Measurements from ENCODE around the gene SORCS3. TPM values are rescaled to one million over a fixed set of nuclear protein-coding genes. Genes with fewer than 3 reads are reported as not detected.

Gene SORCS3
- total RNA-seq, 1 donor: not detected

DNA sequence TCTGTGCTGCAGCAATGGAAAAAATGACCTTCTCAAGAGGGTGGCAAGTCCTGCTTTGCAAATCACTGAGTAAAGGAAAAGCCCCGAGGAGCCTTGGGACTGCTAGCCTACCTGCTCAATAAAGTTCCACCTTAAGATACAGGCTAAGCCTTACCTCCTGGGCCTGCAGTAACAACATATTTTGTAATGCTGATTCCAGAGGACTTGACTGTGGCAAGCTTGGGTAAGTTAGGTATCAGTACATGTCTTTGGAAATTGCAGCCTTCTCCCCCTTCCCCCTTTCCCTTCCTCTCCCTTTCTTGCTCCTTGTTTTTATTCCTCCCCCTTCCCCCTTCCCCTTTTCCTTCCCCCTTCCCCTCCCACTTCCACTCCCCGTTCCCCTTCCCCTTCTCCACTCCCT lies 126.2 kb downstream of the SORCS3 start:
- no peak for DNase-seq (ENCODE audit: low read depth in 2 of 3, low spot score in 2 of 3)

DNA sequence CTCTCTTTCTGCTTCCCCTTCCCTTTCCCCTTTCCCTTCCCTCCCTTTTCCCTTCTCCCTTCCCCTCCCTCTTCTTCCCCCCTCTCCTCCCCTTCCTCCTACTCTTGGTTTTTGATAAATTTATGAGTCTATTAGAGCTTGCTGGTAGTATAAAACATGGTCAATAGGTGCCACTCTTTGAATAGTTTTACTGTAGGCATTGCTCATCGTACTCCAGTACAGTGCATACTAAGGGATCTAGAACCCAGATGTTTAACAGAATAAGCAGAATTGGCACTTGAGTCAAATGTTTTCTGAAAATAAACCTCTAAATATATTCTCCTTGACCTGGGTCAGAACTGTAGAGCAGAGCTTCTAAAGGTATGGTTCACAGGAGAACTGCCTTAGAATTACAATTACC lies 126.7 kb downstream of the SORCS3 start:
- DNase-seq (ENCODE audit: low read depth in 2 of 3, low spot score in 2 of 3): no peak

DNA sequence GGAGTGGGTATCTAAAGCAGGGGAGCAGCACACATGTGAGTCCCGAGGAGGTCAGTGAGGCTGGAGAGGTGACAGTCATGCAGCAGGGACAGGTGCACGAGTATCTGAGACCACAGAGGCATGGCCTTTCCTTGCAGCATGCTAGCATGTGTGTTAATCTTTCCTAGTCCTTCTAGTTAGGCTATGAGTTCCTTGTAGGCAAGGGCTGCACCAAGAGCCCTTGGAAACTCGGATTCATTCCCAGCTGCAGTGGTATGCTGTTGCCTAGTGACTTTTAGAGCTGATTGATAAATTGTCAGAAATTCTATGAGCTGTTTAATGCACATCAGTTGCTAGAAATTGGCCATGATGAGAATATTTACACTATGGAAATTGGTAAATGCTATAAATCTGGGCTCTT lies 132.0 kb downstream of the SORCS3 start:
- DNase-seq (ENCODE audit: low read depth in 2 of 3, low spot score in 2 of 3): no peak

- no peak for DNase-seq (ENCODE audit: low read depth in 2 of 3, low spot score in 2 of 3)
Measured at GRCh38 chr10:104774234-104774633, 133.1 kb downstream of the SORCS3 start.

DNA sequence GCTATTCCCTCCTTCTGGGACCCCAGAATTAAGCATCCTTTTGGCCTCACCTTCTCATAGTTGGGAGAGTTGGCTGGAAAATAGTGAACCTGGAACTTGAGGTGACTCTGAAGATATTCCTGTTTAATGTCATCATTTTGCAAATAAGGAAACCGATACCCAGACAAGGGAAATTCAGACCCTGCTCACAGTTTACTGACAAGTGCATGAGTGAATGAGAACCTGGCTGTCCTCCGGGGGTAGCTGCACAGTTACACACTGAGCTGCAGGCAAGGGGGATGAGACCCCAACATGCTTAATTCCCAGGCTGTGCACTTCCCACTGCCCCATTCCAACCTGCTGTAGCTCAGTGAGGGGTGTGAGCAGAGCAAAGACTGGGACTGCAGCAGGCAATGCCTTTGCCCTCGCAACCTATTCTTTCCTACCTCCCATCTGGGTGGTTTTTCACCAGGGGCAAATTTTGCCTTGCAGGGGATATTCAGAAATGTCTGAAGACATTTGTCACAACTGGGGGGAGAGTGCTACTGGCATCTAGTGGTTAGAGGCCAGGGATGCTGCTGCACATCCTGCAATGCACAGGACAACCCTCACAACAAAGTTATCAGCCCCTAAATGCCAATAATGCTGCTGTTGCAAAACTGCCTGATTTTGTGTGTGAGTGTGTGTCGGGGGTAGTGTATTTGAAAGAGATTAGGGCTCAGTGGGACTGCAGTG lies 136.2 kb downstream of the SORCS3 start:
- DNase-seq (ENCODE audit: low read depth in 2 of 3, low spot score in 2 of 3): no peak

DNA sequence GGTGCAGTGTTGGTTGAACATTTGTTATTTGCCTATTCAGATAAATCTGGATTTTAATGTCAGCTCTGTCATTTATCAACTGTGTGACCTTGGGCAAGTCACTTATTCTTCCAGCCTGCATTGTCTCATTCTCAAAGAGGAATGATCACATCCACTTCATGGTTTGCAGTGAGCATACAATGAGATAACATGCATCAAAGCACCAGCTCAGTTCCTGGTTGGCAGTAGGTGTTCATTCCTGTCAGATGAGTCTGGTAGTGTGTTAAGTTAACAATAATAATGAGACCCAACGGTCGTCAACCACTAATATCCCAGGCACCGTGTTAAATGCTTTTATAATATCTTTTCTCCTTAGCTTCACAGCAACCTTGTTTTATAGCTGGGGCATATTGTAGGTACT lies 137.3 kb downstream of the SORCS3 start:
- no peak for DNase-seq (ENCODE audit: low read depth in 2 of 3, low spot score in 2 of 3)

DNA sequence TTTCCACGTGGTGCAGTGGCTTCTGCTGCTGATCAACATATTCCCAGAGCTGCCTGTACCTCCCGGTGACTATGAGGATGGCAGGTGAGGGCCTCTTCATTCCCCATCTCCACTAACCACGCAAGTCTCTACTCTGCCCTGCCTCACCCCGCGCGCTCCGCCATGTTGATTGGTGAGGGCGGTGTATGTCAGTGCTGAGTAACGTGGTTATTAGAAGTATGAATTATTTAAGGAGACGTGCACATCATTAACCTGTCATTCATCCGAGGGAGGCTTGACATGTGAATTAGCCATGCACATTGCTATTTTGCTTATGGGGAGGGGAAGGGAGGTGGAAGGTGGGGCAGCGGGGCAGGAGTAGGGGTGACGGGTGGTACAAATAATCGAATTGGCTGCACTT lies 138.6 kb downstream of the SORCS3 start:
- DNase-seq (ENCODE audit: low read depth in 2 of 3, low spot score in 2 of 3): no peak

DNA sequence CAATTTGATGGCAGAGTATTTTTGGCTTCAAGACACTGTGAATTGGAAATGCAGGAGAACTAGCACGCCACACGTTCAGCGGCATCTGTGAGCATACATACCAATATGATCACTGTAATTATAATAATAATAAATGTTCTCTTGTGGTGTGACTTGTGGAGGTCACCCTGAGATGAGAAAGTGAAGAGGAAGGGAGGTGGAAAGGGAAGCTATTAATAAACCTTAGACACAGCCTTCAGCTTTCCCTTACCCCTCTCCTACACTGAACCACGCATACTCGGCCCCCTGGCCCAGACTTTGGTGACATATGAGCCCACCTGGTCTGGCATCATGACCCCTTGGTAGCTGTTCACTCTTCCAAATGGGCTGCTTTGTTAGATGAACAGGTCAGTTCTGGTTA lies 139.1 kb downstream of the SORCS3 start:
- DNase-seq (ENCODE audit: low read depth in 2 of 3, low spot score in 2 of 3): no peak

GRCh38 chr10:104780946-104781595 lies 140.0 kb downstream of the SORCS3 start:
- no peak for DNase-seq (ENCODE audit: low read depth in 2 of 3, low spot score in 2 of 3)

DNA sequence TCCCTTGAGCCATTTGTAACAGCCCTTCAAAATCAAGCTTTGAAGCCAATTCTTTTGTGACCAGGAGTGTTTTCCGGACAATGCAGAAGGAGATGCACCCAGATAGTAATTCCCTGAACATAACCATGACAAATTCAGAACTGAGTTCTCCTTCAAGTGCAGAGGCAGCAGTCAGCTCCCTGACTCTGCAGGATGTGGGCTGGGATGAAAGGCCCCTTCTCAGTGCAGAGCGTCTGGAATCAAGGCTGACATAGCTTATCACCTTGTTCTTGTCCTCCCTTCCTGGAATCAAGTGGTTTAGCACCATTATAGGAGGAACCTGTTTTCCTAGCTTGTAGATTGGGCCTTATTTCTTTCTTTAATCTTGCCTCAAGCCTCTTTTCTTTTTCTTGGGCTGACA lies 143.4 kb downstream of the SORCS3 start:
- no peak for DNase-seq (ENCODE audit: low read depth in 2 of 3, low spot score in 2 of 3)

GRCh38 chr10:104791471-104791870 lies 150.4 kb downstream of the SORCS3 start:
- DNase-seq (ENCODE audit: low read depth in 2 of 3, low spot score in 2 of 3): no peak

DNA sequence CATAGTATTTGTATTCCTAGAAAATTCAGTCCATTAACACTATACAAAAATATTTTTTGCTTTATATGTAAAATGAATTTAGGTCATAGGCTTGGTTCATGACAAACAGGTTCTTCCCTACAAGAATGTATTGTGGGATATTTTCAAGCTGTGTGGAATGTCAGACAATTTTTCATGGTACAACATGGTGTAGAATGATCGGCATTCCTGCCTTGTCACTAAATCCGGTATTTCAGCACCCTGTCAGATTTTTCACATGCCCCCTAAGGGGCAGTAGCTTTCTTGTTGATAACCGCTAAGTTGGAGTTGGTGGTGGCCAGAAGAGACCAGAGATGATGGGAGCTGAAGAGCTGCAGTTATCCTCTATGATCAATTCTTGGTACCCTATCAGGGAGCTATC lies 154.3 kb downstream of the SORCS3 start:
- no peak for DNase-seq (ENCODE audit: low read depth in 2 of 3, low spot score in 2 of 3)

DNA sequence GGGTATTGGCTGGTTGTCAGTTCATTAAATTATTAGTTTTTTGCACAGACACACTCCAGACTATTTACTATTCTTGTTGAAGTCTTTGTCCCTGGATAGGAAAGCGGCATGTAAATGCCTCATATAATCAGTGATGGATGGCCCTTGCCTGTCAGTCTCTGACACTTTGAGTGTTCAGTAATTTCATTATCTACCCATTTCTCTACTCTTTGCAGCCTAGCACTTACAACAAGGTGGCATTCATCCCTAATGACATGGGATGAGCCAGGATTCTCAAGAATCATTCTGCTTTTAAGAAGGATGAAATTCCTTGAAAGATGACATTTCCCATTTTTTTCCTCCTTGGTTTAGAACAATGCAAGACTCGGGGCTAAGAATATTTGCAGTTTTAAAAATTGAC lies 155.7 kb downstream of the SORCS3 start:
- DNase-seq (ENCODE audit: low read depth in 2 of 3, low spot score in 2 of 3): no peak

GRCh38 chr10:104802941-104803340 lies 161.9 kb downstream of the SORCS3 start:
- DNase-seq (ENCODE audit: low read depth in 2 of 3, low spot score in 2 of 3): no peak

- DNase-seq (ENCODE audit: low read depth in 2 of 3, low spot score in 2 of 3): no peak
Measured at GRCh38 chr10:104804880-104805279, 163.8 kb downstream of the SORCS3 start.

- DNase-seq (ENCODE audit: low read depth in 2 of 3, low spot score in 2 of 3): no peak
Measured at GRCh38 chr10:104806801-104807200, 165.7 kb downstream of the SORCS3 start.

DNA sequence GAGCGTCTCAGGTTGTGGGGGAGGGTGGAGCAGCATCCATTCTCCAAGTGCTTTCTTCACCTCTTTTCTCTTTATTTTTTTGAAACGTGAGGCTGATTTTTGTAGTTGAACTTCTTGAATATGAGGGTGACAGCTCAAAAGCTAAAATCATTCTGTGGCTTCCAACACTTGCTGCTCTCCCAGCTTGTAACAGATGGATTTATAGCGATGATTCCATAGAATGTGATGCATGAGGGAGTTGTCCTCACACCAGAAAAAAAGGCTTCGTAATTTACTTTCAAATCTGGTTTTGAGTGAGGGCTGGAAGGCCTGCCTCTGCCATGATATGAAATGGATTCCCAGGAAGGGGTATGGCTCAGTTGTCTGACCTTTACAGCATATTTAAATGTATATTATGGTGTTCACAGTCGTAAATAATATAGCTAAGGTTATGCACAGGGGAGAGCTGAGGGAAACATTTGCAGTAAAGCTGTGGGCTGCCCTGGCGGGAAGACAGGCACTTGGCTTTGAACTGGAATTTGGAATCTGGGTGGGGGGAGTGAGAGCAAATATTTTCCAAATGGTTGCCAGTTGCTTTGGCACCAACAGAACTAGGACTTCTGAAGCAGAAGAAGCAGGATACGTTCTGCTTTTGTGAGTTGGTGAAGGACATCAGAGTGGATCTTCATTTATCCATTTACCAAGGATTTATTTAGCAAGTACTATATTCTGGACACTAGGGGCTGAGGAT lies 166.7 kb downstream of the SORCS3 start:
- DNase-seq (ENCODE audit: low read depth in 2 of 3, low spot score in 2 of 3): no peak

- DNase-seq (ENCODE audit: low read depth in 2 of 3, low spot score in 2 of 3): no peak
Measured at GRCh38 chr10:104809288-104810090, 168.4 kb downstream of the SORCS3 start.

- DNase-seq (ENCODE audit: low read depth in 2 of 3, low spot score in 2 of 3): no peak
Measured at GRCh38 chr10:104811166-104811565, 170.1 kb downstream of the SORCS3 start.

- no peak for DNase-seq (ENCODE audit: low read depth in 2 of 3, low spot score in 2 of 3)
Measured at GRCh38 chr10:104816501-104816900, 175.4 kb downstream of the SORCS3 start.

GRCh38 chr10:104819731-104820130 lies 178.6 kb downstream of the SORCS3 start:
- no peak for DNase-seq (ENCODE audit: low read depth in 2 of 3, low spot score in 2 of 3)
